Psoas muscle (tissue), 8 donors: ENCODE measurements around the gene CNTNAP2. TPM values are rescaled to one million over a fixed set of nuclear protein-coding genes. Genes with fewer than 3 reads are reported as not detected.
"Not testable (repeated sequence)": the region's sequence is repeated elsewhere in the genome, so short reads cannot be mapped to it uniquely, and the experiment has no call there.

Source experiments
- ATAC-seq, 4 donors: fragments of 200-7000 bp; cut with Tn5 transposase; one replicate each; pipeline ENCODE4 v1.9.1; 2020; ENCODE audit warnings: moderate library complexity in 3 of 4, mild to moderate bottlenecking in 2 of 4
- DNase-seq, 2 donors: peaks; one replicate each; pipeline ENCODE4 v3.0.0-alpha.2; 2020
- H3K27ac ChIP-seq: fragments of 200-600 bp; one replicate; pipeline ENCODE4 v1.8.0; 2022
- H3K27me3 ChIP-seq, 3 donors: fragments of 200-600 bp in 1 of 3; one replicate each; pipeline versions ENCODE4 v1.6.1 to v1.8.0; 2013 to 2022; ENCODE audit warnings: low read length in 2 of 3, mild to moderate bottlenecking in 2 of 3, moderate library complexity in 1 of 3; ENCODE audit not compliant: insufficient read depth in 3 of 3
- H3K36me3 ChIP-seq, 2 donors: fragments of 200-600 bp in 1 of 2; one replicate each; pipeline versions ENCODE4 v1.6.1 to v1.8.0; 2013 to 2022; ENCODE audit warnings: low read depth in 1 of 2, mild to moderate bottlenecking in 1 of 2, moderate library complexity in 1 of 2; ENCODE audit not compliant: insufficient read depth in 1 of 2
- H3K4me1 ChIP-seq: fragments of 200-600 bp; one replicate; pipeline ENCODE4 v1.8.0; 2022
- H3K4me3 ChIP-seq: fragments of 200-600 bp; one replicate; pipeline ENCODE4 v1.8.0; 2022; ENCODE audit warnings: mild to moderate bottlenecking
- H3K9me3 ChIP-seq: fragments of 200-600 bp; one replicate; pipeline ENCODE4 v1.8.0; 2022
- WGBS, 3 donors: extraction: QIAGEN DNeasy Blood & Tissue Kit; methylation state at CpG; one replicate each; pipeline versions ENCODE4 v1.1.6 to v1.1.7; 2013; 5-methylcytosine and 5-hydroxymethylcytosine counted together
- intact Hi-C, 2 donors: fragments of 100-400 bp; cut with DNase I; formaldehyde crosslinking; loops; one replicate each; pipeline versions ENCODE4 v1.11.0 to v1.14.2; 2022
- polyA plus RNA-seq, 3 donors: library from polyadenylated mRNA; stranded (reverse); fragments of 200-250 nt; gene quantifications; one replicate each; pipeline ENCODE4 v1.2.3, GENCODE V29; 2013
- total RNA-seq, 4 donors: library from RNA; stranded (reverse); fragmentation: NEBNext Ultra II Directional in 2 of 4; extraction: Animal tissue kit (Norgen Biotek cat#: 25700) in 2 of 4; gene quantifications; one replicate each; pipeline versions ENCODE4 v1.2.1 to v1.2.4, GENCODE V29; 2021 to 2023
- TF ChIP-seq, protein P1 (sequence below): fragments of 200-600 bp; IDR thresholded peaks from one replicate; pipeline ENCODE4 v1.8.0; 2022; ENCODE audit warnings: antibody characterized with exemption
- donor health status: healthy with polysubstance abuse.
- donor health status: DM: no; HTN: no; CAD: no; lungs with moderate emphysema.
- donor health status: Bipolar disorder and iron deficiency.
- donor health status: healthy.
- donor health status: DM: yes; HTN: yes; CAD: no.
- donor health status: DM: no; HTN: no; CAD: no.
- donor health status: DM: no; HTN: no; CAD: no.
- donor health status: DM: yes; HTN: yes; CAD: no.

The CNTNAP2 gene
- total and polyA plus RNA-seq, 7 donors = 0.01 to 0.13 TPM; not detected in 5

GRCh38 chr7:147721962-147722830 is 1605.6 kb downstream of the CNTNAP2 start:
- H3K9me3 ChIP-seq = no peaks in the 10 kb centered on the region
- no peak overlapping the region for H3K4me3 ChIP-seq
- intact Hi-C loops = no loop called here
- H3K27ac ChIP-seq = no peak overlapping the region
- 70 to 77% (median 77%) methylated on average over 6 of the region's 6 CpGs for WGBS, 3 donors
- TF ChIP-seq, protein P1, sequence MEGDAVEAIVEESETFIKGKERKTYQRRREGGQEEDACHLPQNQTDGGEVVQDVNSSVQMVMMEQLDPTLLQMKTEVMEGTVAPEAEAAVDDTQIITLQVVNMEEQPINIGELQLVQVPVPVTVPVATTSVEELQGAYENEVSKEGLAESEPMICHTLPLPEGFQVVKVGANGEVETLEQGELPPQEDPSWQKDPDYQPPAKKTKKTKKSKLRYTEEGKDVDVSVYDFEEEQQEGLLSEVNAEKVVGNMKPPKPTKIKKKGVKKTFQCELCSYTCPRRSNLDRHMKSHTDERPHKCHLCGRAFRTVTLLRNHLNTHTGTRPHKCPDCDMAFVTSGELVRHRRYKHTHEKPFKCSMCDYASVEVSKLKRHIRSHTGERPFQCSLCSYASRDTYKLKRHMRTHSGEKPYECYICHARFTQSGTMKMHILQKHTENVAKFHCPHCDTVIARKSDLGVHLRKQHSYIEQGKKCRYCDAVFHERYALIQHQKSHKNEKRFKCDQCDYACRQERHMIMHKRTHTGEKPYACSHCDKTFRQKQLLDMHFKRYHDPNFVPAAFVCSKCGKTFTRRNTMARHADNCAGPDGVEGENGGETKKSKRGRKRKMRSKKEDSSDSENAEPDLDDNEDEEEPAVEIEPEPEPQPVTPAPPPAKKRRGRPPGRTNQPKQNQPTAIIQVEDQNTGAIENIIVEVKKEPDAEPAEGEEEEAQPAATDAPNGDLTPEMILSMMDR = no peak
- DNase-seq = no peak
- H3K36me3 ChIP-seq = no peaks in the 10 kb centered on the region
- no peaks in the 10 kb centered on the region for H3K27me3 ChIP-seq
- no peak for ATAC-seq
- H3K4me1 ChIP-seq = no peaks in the 10 kb centered on the region

- 65 to 73% (median 73%) methylated on average over 4 of the region's 4 CpGs for WGBS, 3 donors
- Histone ChIP-seq H3K4me1 (no peaks in the 10 kb centered on the region), H3K9me3 (no peaks in the 10 kb centered on the region), H3K27ac (no peak overlapping the region), H3K36me3 (no peaks in the 10 kb centered on the region), H3K4me3 (no peak overlapping the region), H3K27me3 (no peaks in the 10 kb centered on the region)
- ATAC-seq = no peak
- no peak for DNase-seq
- intact Hi-C loops = no loop called here
- TF ChIP-seq, protein P1 = no peak
These were observed 1606.9 kb downstream of the CNTNAP2 start for GRCh38 chr7:147723536-147723935.

GRCh38 chr7:147731311-147731710 is 1614.7 kb downstream of the CNTNAP2 start:
- DNase-seq (no peak), ATAC-seq (no peak)
- Histone ChIP-seq H3K4me1 (no peaks in the 10 kb centered on the region), H3K27me3 (no peaks in the 10 kb centered on the region), H3K4me3 (no peak overlapping the region), H3K9me3 (no peaks in the 10 kb centered on the region), H3K36me3 (no peaks in the 10 kb centered on the region), H3K27ac (no peak overlapping the region)
- 54 to 65% (median 57%) methylated on average over 2 of the region's 2 CpGs for WGBS, 3 donors
- intact Hi-C loops = no loop called here
- TF ChIP-seq, protein P1 = no peak

- H3K27ac ChIP-seq, H3K9me3 ChIP-seq, H3K4me3 ChIP-seq, H3K36me3 ChIP-seq, intact Hi-C loops, H3K27me3 ChIP-seq, DNase-seq, ATAC-seq, H3K4me1 ChIP-seq: not testable (repeated sequence)
- WGBS, 3 donors = 91 to 94% (median 91%) methylated on average over 18 of the region's 18 CpGs
These were observed 1621.1 kb downstream of the CNTNAP2 start for GRCh38 chr7:147737559-147738214.

DNA sequence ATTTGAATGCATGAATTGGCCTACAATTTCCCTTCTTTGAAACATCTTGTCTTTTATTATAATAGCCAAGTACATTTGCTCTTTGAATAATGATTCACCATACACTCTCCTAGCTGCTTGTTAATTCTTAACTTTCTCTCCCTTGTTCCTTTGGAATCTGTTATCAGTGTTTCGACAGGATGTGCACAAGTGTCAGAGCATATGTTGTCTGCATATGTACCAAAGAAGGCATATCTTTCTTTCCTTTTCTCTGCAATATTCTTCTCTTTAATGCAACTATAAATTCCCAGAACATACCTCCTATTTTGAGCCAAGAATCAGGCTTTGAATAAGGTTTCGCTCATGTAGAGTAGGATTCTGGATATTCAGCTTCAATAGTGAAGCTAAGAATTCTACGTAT is 1625.7 kb downstream of the CNTNAP2 start:
- Histone ChIP-seq H3K27me3 (peaks cover 0 to 2% (median 0%) of the 10 kb centered on the region in 3 donors), H3K4me3 (no peak overlapping the region), H3K9me3 (no peaks in the 10 kb centered on the region), H3K36me3 (no peaks in the 10 kb centered on the region), H3K4me1 (no peaks in the 10 kb centered on the region), H3K27ac (no peak overlapping the region)
- ATAC-seq = no peak
- TF ChIP-seq, protein P1 = no peak
- DNase-seq = no peak
- 92 to 95% (median 93%) methylated on average over 3 of the region's 3 CpGs for WGBS, 3 donors
- intact Hi-C loops = no loop called here
